NCI-H1930 (cell line): ENCODE results near the gene PSD.

Source experiments
- DNase-seq, 2 experiments: peaks; one replicate each; lab custom pipeline; 2025; lab: John Stamatoyannopoulos, UW

The PSD gene

DNA sequence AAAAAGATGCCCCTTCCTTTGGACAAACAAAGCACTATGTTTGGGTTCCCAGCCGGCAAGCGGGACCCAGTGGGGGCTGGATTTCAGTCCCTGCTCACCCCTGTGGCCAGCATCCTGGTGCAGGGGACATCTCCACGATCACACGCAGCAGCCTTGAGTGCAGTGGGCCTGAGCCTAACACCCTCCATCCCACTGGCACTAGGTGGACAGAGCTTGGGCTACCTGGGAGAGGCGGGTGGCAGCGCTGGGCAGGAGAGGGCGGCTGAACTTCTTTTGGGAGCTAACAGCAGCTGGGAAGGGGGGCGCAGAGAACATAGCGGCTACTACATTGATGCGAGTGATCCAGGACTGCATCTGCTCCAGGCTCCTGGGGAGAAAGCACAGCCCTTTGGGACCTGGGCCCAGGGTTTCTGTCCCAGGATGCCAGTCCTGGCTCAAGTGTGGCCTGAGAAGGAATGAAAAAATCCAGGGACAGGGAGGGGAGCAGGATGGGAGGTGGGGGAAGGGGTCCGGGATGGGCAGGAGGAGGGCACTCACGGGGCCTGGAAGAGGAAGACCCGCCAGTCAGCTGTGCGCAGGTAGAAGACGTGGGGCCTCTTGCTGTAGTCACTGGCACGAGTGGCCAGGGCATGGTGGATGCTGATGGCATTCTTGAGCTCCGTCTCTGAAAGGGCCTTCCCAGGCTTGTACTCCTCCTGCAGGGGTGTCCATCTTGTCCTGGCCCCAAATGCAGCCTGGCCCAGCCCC lies 14.1 kb downstream of the PSD start:
- no peak for DNase-seq

DNA sequence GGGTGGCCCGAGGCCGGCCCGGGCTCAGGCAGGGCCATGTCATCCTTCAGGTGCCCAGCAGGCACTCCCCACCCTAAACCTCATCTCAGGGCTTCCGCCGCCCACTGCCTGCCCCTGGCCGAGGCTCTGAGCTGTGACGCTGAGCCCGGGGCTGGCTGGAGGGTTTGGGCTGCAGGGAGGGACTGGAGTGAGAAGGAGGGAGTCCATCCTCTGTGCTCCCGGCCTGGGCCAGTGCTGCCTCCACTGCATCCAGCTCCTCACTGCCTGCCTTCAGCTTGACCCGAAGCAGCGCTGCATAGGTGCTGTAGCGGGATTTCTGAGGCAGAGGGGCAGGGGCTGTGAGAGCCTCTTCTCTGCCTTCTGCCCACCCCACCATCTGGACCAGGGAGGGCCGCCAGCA lies 15.5 kb downstream of the PSD start:
- no peak for DNase-seq

DNA sequence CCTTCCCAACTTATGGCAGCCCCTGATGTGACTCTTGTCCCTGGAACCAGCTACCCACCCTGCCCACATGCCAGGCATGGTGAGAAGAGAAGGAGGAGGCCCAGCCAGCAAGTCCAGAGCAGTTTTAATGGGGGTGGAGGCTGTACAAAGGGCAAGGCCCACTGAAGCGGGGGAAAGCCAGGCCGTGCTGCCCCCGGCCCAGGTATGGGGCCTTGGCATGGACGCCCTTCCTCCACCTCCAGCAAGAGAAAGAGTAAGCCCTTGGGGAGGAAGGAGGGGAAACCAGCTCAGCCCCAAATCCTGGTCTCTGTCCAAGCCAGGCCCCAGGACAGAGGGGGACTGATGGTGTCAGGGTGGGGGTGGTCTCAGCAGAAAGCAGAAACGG lies 16.1 kb downstream of the PSD start:
- DNase-seq: no peak

DNA sequence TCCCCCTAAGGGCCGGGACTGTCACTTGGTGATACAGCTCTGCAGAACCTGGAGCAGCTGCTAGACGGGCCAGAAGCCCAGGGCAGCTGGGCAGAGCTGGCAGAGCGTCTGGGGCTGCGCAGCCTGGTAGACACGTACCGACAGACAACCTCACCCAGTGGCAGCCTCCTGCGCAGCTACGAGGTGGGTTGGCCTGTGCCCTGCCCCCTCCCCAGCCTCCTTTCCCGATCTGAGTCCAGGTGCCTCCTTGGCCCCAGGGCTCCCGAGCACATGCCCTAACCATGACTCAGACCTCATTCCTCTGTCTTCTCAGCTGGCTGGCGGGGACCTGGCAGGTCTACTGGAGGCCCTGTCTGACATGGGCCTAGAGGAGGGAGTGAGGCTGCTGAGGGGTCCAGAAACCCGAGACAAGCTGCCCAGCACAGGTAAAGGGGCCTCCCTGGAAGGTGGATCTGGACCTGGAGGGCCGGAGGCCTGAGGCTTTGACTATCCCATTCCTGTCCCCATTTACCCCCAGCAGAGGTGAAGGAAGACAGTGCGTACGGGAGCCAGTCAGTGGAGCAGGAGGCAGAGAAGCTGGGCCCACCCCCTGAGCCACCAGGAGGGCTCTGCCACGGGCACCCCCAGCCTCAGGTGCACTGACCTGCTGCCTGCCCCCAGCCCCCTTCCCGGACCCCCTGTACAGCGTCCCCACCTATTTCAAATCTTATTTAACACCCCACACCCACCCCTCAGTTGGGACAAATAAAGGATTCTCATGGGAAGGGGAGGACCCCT lies 16.7 kb downstream of the PSD start:
- DNase-seq: no peak

DNA sequence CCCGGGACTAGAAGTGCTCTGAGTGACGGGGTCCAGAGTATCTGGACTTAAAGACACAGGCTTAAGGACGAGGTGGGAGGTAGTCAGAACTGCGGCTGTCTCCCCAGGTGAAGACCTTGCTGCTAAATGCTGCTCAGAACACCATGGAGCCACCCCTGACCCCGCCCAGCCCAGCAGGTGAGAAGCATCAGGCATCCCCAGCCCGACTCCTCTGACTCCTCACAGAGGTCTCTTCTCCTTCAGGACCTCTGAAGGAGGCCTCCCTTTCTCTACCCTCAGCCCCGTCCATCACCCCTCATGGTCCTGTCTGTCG lies 17.3 kb downstream of the PSD start:
- no peak for DNase-seq

DNA sequence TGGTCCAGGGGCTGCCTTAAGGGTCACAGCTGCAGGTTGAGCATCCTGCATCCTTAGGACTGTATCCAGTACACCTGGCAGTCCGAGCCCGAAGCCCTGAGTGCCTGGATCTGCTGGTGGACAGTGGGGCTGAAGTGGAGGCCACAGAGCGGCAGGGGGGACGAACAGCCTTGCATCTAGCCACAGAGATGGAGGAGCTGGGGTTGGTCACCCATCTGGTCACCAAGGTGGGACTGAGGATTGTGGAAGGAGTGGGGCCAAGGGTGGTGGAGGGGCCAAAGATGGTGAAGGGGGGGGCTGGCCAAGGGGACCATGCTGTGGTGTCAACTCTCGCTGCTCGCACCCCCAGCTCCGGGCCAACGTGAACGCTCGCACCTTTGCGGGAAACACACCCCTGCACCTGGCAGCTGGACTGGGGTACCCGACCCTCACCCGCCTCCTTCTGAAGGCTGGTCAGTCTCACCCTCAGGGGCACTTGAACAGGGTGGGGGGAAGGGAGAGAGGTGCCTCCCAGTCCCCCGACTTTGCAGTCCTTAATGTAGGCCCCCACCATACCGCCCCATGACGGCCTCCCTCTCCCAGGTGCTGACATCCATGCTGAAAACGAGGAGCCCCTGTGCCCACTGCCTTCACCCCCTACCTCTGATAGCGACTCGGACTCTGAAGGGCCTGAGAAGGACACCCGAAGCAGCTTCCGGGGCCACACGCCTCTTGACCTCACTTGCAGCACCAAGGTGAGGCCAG lies 17.8 kb downstream of the PSD start:
- DNase-seq: no peak

DNA sequence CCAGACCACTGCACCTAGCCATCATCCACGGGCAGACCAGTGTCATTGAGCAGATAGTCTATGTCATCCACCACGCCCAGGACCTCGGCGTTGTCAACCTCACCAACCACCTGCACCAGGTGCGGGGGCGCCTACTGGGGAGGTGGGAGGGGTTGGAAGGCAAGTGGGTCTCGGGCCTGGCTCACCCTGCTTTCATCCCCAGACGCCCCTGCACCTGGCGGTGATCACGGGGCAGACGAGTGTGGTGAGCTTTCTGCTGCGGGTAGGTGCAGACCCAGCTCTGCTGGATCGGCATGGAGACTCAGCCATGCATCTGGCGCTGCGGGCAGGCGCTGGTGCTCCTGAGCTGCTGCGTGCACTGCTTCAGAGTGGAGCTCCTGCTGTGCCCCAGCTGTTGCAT lies 18.5 kb downstream of the PSD start:
- DNase-seq: no peak

DNA sequence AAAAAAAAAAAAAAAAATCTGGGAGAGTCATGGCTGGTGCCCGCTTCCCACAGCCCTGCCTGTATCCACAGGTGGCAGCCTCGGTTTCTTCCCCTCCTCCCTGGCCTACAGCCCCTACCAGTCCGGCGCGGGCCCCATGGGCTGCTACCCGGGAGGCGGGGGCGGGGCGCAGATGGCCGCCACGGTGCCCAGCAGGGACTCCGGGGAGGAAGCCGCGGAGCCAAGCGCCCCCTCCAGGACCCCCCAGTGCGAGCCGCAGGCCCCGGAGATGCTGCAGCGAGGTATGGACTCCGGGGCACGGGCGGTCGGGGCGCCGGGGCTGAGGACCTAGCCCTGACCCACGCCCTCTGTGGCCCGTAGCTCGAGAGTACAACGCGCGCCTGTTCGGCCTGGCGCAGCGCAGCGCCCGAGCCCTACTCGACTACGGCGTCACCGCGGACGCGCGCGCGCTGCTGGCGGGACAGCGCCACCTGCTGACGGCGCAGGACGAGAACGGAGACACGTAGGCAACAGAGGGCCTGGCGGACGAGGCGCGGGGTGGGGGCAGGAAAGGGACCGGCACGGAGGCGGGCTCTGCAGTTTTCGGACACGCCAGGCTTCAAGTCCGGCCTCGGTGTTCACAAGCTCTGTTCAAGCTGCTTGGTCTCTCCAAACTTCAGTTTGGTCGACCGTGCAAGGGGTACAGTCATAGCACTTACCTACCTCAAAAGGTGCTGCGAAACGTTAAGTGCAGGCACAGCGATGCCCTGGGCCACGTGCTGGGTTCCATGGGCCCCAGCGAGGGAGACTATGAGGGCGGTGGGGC lies 19.2 kb downstream of the PSD start:
- DNase-seq: peak; percentile 44 to 74

DNA sequence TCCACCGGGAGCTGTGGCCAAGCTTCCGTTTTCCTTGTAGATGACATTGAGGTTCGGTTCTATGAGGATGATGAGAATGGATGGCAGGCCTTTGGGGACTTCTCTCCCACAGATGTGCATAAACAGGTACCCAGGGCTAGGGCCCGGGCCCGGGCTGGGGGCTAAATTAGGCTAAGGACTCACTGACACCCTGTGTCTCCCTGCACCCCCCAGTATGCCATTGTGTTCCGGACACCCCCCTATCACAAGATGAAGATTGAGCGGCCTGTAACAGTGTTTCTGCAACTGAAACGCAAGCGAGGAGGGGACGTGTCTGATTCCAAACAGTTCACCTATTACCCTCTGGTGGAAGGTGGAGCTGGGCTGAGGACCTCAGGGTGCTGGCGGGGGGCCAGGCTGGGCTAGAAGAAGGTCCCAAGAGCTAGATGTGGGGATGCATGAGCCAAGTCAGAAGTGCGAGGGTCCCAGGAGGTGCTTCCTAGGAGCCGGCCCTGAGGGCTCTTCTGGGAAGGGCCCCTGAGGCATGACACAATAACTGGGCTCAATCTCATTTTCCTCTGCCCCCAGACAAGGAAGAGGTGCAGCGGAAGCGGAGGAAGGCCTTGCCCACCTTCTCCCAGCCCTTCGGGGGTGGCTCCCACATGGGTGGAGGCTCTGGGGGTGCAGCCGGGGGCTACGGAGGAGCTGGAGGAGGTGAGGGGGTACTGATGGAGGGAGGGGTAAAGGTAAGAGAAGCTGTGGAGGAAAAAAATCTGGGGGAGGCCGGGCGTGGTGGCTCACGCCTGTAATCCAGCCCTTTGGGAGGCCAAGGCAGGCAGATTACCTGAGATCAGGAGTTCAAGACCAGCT lies 20.2 kb downstream of the PSD start:
- DNase-seq: no peak

DNA sequence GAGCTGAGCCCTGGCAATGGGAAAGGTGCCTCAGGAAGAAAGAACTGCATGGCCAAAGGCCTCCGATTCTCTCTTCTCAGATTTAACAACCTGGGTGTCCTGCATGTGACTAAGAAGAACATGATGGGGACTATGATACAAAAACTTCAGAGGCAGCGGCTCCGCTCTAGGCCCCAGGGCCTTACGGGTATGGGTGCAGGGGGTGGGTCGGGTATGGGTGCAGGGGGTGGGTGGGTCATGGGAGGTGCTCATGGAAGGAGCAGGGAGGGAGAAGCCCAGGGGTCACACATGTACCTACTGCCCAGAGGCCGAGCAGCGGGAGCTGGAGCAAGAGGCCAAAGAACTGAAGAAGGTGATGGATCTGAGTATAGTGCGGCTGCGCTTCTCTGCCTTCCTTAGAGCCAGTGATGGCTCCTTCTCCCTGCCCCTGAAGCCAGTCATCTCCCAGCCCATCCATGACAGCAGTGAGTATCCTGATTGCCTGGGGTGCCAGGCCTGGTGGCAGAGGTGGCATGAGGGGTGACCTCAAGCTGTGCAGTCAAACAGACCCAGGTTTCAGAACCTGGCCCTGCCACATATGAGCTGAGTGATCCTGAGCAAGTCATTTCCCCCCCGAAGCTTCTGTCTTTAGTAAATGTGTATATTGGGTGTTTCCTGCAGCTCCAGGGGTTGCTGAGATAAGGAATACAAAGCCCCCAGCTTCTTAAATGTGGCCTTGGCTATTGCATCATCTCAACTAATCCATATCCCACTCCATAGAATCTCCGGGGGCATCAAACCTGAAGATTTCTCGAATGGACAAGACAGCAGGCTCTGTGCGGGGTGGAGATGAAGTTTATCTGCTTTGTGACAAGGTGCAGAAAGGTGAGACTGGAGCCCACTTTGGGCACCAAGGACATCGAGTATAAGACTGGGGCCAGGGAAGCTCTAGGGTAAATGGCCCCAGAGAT lies 21.1 kb downstream of the PSD start:
- no peak for DNase-seq

DNA sequence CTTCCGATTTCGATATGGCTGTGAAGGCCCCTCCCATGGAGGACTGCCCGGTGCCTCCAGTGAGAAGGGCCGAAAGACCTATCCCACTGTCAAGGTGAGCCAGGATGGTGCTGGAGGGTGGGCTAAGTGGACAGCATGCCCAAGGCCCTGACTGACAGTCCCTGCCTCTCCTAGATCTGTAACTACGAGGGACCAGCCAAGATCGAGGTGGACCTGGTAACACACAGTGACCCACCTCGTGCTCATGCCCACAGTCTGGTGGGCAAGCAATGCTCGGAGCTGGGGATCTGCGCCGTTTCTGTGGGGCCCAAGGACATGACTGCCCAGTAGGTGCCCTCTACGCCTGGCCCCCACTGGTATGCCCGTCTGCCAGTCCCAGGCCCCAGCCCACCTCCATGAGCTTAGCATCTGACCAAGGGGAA lies 21.8 kb downstream of the PSD start:
- DNase-seq: no peak

DNA sequence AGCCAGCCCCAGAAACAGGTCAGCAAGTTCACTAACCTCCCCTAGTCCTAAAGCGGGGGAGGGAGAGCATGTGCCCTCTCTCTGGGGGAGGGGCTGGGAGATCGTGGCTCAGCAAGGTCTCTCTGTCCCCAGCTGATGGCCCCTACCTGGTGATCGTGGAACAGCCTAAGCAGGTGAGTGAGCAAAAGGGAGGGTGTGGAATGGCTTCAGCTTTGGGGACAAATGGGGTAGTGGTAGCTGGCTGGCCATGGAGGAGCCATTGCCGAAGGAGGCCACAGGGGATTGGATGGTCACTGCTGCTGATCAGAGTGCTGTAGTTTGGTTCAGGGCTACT lies 22.3 kb downstream of the PSD start:
- no peak for DNase-seq

DNA sequence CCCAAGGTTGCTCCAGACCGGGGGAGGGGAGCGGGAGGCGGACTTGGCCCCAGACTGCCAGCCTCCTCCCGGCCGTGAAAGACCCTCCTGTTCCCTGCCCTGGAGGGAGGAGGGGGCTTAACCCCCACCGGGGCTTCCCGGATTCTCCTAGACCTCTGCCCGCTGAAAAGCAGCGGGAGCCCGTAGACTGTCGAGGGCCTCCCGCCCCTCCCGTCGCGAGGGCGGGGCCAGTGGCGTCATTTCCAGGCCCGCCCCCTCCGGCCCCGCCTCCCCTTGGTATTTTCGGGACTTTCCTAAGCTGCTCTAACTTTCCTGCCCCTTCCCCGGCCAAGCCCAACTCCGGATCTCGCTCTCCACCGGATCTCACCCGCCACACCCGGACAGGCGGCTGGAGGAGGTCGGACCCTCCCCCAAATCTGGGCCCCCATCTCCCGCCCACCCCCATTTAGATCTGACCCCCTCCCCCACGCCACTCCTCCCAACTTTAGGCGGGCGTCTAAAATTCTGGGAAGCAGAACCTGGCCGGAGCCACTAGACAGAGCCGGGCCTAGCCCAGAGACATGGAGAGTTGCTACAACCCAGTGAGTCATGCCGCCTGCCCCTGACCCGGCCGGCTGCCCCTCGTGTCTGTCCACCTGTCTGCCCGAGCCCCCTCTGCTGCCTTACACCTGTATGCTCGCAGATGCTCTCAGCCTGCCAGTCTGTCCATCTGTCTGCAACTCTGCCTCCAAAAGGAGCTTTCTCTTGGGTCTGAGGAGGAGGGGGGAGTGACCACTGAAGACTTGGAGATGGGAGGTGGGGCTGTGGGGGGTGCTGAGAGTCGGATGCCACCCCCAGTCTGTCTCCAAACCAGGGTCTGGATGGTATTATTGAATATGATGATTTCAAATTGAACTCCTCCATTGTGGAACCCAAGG lies 22.9 kb downstream of the PSD start, which contains the start of gene NFKB2:
Gene NFKB2 (plus strand): TSS at position 306 of the 917 bp plus-strand sequence. CDS start 255 bp downstream, at position 561.
- peak in 1 of 2 experiments; percentile 28 for DNase-seq

DNA sequence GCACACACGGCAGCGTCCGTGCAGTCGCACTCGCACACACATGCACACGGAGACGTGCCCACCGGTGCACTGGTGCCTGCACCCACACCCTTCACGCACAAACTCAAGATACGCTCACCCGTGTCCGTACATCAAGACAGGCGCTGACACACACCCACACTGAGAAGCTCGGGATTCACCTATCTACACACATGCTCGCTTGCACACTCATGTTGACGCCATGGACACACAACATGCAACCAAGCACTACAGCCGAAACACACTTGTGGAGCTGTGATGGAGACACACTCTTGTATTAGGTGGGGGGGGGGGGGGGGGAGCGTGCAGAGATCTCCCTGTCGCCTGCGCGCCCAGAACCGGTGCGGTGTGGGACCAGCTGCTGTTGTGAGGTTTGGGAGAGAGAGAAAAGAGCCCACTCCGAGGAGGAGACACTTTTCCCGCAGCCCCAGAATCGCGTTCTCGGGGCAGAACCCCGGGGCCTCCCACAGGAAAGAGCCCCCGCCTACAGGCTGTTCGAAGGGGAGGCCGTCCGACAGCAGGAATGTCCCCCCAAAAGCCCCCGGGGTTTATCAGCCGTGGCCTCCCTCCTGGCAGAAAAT lies 23.7 kb downstream of the PSD start:
- DNase-seq: no peak

DNA sequence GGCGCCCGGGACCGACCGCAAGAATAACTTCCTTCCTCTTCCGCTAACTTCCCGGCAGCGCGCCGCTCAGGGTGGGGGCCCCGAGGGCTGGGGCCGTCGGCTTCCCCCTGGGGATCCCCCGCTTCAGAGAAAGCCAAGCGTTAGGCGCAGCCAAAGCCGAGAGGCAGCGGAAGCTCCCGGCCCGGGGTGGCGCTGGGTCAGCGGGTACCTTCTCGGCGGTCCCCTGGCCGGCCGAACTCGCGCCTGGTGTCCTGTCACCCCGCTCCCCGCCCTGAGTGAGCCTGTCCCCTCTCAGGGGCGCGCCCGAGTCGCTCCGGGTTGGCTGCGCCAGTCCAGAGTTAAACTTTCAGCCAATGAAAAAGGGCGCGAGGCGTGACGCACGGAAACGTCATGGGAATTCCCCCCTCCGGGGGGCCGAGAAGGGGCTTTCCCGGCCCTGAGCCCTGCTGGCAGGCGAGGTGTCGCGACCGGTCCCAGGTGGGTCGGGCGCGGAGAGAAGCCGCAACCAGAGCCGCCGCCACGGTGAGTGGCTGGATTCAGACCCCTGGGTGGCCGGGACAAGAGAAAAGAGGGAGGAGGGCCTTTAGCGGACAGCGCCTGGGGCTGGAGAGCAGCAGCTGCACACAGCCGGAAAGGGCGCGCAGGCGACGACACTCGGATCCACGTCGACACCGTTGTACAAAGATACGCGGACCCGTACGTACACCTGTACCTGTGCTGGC lies 24.3 kb downstream of the PSD start:
- peak; percentile 41 to 78 for DNase-seq

DNA sequence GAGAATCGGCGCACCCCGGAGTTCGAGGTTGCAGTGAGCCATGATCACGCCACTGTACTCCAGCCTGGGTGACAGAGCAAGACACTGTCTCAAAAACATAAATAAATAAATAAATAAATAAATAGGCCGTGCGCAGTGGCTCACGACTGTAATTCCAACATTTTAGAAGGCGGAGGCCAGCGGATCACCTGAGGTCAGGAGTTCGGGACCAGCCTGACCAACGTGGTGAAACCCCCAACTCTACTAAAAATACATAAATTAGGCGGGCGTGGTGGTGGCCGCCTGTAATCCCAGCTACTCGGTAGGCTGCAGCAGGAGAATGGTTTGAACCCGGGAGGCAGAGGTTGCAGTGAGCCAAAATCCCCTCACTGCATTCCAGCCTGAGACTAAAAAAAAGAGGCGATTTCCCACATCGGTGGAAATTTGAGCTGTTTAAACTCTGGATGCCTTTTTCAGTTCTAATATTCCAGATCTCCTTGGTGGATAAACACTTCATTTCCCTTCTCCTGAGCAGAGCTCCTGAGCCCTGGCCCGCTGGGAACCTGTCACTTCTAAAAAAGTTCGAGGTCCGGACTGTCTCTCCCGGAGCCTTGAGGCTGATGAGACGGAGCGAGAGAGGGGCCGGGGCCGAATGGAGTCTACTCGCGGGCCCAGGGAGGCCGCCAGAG lies 25.0 kb downstream of the PSD start:
- no peak for DNase-seq

DNA sequence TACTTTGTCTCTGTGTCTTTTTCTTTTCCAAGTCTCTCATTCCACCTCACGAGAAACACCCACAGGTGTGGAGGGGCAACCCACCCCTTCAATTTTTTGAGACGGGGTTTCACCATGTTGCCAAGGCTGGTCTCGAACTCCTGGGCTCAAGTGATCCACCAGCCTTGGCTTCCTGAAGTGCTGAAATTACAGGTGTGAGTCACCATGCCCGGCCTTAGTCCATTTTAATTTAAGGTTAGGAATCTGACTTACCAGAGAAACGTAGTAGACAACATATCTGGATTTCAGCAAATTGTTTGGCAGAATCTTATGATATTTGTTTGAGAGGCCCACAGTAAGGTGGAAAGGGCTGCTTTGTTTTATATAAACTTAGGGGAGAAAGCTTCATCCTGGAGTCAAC lies 26.3 kb downstream of the PSD start:
- no peak for DNase-seq
